Fibroblast of lung (primary cell): ENCODE results near the gene SDSL.
A peak's percentile ranks its signal among the peaks of the same experiment; 100 is the strongest.

ENCODE experiments used
- EZH2 ChIP-seq: IDR thresholded peaks from 2 replicates; pipeline ENCODE4 v1.5.1; 2012; ENCODE audit warnings: low read length, control low read depth, mild to moderate bottlenecking; ENCODE audit errors: missing control alignments
- TF ChIP-seq, protein P1 (sequence below), 2 donors: IDR thresholded peaks in 1 of 2; conservative IDR thresholded peaks in 1 of 2; 1 replicate in 1 of 2; 2 replicates in 1 of 2; pipeline ENCODE4 v1.5.1; 2011 to 2012; ENCODE audit warnings: low read length in 2 of 2, control low read depth in 1 of 2, inconsistent platforms in 1 of 2, low read depth in 1 of 2, mild to moderate bottlenecking in 1 of 2

DNA sequence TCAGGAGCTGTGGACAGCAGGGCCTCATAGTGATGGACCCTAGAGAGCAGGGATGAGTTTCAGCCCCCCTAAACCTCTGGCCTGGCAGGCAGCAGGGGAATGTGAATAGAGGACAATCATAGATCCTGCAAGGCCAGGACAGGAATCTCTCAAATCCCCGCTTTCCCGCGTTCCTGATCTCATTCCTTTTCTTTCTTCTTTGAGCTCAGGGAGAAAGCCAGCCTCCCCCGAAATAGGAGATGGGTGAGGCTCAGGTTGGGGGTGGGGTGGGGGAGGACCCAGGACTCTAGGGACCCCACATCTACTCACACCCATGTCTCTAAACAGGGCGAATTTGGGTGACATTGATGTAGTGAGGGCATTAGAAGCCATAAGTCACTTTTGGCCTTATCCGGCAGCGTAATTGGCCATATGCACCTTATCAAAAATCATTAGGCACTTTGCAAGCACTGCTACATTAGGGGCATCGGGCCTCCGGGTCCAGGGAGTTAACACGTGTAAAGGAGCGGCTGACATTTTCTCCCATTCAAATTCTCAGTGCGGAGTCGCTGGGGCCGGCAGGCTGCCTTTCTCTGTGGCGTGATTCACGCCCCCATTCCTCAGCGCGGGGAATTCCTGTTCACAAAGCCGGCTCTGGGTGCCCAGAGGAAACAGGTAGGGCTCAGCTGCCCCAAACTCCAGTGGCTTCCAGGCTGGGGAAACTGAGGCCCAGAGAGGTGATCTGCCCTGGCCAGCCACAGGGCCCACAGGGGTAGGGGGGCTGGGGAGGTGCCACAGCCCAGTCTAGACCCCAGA is 48.0 kb downstream of the SDSL start:
- TF ChIP-seq, protein P1, sequence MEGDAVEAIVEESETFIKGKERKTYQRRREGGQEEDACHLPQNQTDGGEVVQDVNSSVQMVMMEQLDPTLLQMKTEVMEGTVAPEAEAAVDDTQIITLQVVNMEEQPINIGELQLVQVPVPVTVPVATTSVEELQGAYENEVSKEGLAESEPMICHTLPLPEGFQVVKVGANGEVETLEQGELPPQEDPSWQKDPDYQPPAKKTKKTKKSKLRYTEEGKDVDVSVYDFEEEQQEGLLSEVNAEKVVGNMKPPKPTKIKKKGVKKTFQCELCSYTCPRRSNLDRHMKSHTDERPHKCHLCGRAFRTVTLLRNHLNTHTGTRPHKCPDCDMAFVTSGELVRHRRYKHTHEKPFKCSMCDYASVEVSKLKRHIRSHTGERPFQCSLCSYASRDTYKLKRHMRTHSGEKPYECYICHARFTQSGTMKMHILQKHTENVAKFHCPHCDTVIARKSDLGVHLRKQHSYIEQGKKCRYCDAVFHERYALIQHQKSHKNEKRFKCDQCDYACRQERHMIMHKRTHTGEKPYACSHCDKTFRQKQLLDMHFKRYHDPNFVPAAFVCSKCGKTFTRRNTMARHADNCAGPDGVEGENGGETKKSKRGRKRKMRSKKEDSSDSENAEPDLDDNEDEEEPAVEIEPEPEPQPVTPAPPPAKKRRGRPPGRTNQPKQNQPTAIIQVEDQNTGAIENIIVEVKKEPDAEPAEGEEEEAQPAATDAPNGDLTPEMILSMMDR (conservative IDR thresholded peaks at IDR 0.05 in 1 of 2, IDR thresholded peaks at IDR 0.05 in 1 of 2; ENCODE audit: low read depth in 1 of 2, low read length in 2 of 2): no peak
- peak; percentile 67 for TF ChIP-seq EZH2
